Testis (tissue), 2 donors: ENCODE measurements around the gene DPP10.

ENCODE experiments used
- POLR2A ChIP-seq: fragments of 450-650 bp; IDR thresholded peaks from one replicate; pipeline ENCODE4 v1.6.1; 2017; ENCODE audit warnings: antibody characterized with exemption, mild to moderate bottlenecking, moderate library complexity
- TF ChIP-seq, protein P1 (sequence below), 3 experiments: fragments of 450-650 bp in 2 of 3; fragments of 200-600 bp in 1 of 3; sonication (generic) in 1 of 3; IDR thresholded peaks; one replicate each; pipeline ENCODE4 v1.5.1; 2016 to 2019; ENCODE audit warnings: antibody characterized with exemption in 3 of 3, mild to moderate bottlenecking in 2 of 3, moderate library complexity in 1 of 3

- TF ChIP-seq, protein P1, sequence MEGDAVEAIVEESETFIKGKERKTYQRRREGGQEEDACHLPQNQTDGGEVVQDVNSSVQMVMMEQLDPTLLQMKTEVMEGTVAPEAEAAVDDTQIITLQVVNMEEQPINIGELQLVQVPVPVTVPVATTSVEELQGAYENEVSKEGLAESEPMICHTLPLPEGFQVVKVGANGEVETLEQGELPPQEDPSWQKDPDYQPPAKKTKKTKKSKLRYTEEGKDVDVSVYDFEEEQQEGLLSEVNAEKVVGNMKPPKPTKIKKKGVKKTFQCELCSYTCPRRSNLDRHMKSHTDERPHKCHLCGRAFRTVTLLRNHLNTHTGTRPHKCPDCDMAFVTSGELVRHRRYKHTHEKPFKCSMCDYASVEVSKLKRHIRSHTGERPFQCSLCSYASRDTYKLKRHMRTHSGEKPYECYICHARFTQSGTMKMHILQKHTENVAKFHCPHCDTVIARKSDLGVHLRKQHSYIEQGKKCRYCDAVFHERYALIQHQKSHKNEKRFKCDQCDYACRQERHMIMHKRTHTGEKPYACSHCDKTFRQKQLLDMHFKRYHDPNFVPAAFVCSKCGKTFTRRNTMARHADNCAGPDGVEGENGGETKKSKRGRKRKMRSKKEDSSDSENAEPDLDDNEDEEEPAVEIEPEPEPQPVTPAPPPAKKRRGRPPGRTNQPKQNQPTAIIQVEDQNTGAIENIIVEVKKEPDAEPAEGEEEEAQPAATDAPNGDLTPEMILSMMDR (IDR thresholded peaks at IDR 0.05), result no peak
- no peak for TF ChIP-seq POLR2A
Measured at GRCh38 chr2:114937366-114937930, 495.0 kb downstream of the DPP10 start.
